Measurements from ENCODE around the gene OS9. TPM values are rescaled to one million over a fixed set of nuclear protein-coding genes. Genes with fewer than 3 reads are reported as not detected.
A peak's percentile ranks its signal among the peaks of the same experiment; 100 is the strongest.

OS9 gene
- total RNA-seq, 2 experiments from 2014 or later: 108 to 112 TPM

GRCh38 chr12:57754411-57755193 lies 60.7 kb downstream of the OS9 start, which contains the start of gene MARCHF9:
TSS of gene MARCHF9 (plus strand) at chr12:57755103. CDS start at chr12:57755529, 426 bp downstream.
- H3K4me3 Mint-ChIP-seq: peak within 1 kb of the TSS; percentile 92
- peak within 1 kb of the TSS; percentile 93 for H3K27ac Mint-ChIP-seq

GRCh38 chr12:57755194-57755453 lies 61.2 kb downstream of the OS9 start:
- TF ChIP-seq CTCF (IDR thresholded peaks at IDR 0.05): no peak
- Mint-ChIP-seq H3K4me1 (ENCODE audit: low read depth) (peaks cover 73% of the 10 kb centered on the region), H3K36me3 (ENCODE audit: low read depth) (peaks cover 56% of the 10 kb centered on the region), H3K27ac (no peak overlapping the region), H3K27me3 (no peaks in the 10 kb centered on the region), H3K9me3 (no peaks in the 10 kb centered on the region), H3K4me3 (no peak overlapping the region)
- Histone ChIP-seq H3K27me3 (ENCODE audit: control insufficient read depth in 1 of 2, insufficient read depth in 2 of 2, low read length in 2 of 2) (no peaks in the 10 kb centered on the region), H3K27ac (ENCODE audit: low read depth in 1 of 2, low read length in 2 of 2) (peak overlapping the region in 1 of 2 donors; percentile 75), H3K4me1 (ENCODE audit: insufficient read depth, low read length) (peaks cover 63% of the 10 kb centered on the region), H3K36me3 (ENCODE audit: insufficient read depth, low read length) (peaks cover 24% of the 10 kb centered on the region), H3K9me3 (ENCODE audit: control insufficient read depth in 1 of 2, insufficient read depth in 1 of 2, low read length in 2 of 2) (no peaks in the 10 kb centered on the region), H3K4me3 (ENCODE audit: low read length) (peak overlapping the region; percentile 61)
- ChIA-PET POLR2A (interaction anchor here (2.5 to 4.1 kb wide), 3 partner anchors 10 to 91 kb away, joined by 7 to 28 read pairs (median 26); partner anchors contain the start of genes CTDSP2 and TSPAN31), CTCF (interaction anchor here (2.4 to 2.5 kb wide), 2 partner anchors 14 to 27 kb away, joined by 12 to 20 read pairs; partner anchors contain the start of gene TSFM)
- peak in 1 of 14 experiments; percentile 6 for DNase-seq
- no peak for ATAC-seq (ENCODE audit: poor library complexity)
- intact Hi-C loops (cut with DNase I, micrococcal nuclease): loop anchor here in 1 of 2 experiments (5.0 kb wide), 1 partner anchor 77 kb away; no protein-coding TSS in a partner anchor

More at GRCh38 chr12:57754411-57755193, 60.7 kb downstream of the OS9 start, which contains the start of gene MARCHF9:
- Mint-ChIP-seq H3K36me3 (ENCODE audit: low read depth) (peaks cover 52% of the 10 kb centered on the region), H3K9me3 (no peaks in the 10 kb centered on the region), H3K4me1 (ENCODE audit: low read depth) (peaks cover 71% of the 10 kb centered on the region), H3K27me3 (no peaks in the 10 kb centered on the region)
- peaks cover 63% of the 10 kb centered on the region for H3K4me1 ChIP-seq (ENCODE audit: insufficient read depth, low read length)
- peak within 1 kb of the TSS; percentile 56 to 75 for H3K27ac ChIP-seq (ENCODE audit: low read depth in 1 of 2, low read length in 2 of 2)
- POLR2A ChIA-PET: interaction anchor here (0.6 to 4.1 kb wide), 6 partner anchors 9 to 186 kb away, joined by 3 to 28 read pairs (median 6); partner anchors contain the start of genes CTDSP2, EEF1AKMT3, METTL1 and OS9
- H3K9me3 ChIP-seq (ENCODE audit: control insufficient read depth in 1 of 2, insufficient read depth in 1 of 2, low read length in 2 of 2): no peaks in the 10 kb centered on the region
- TF ChIP-seq CTCF (IDR thresholded peaks at IDR 0.05): no peak
- peak; percentile 52 for ATAC-seq (ENCODE audit: poor library complexity)
- H3K27me3 ChIP-seq (ENCODE audit: control insufficient read depth in 1 of 2, insufficient read depth in 2 of 2, low read length in 2 of 2): no peaks in the 10 kb centered on the region
- H3K4me3 ChIP-seq (ENCODE audit: low read length): peak within 1 kb of the TSS; percentile 61
- CTCF ChIA-PET: interaction anchor here (2.4 to 2.5 kb wide), 2 partner anchors 13 to 28 kb away, joined by 12 to 20 read pairs; partner anchors contain the start of gene TSFM
- peak; percentile 68 to 95 (median 86) for DNase-seq
- peaks cover 25% of the 10 kb centered on the region for H3K36me3 ChIP-seq (ENCODE audit: insufficient read depth, low read length)
- intact Hi-C loops (cut with DNase I, micrococcal nuclease): loop anchor here (5.0 kb wide), 4 partner anchors 78 to 277 kb away; partner anchors contain the start of genes ARHGAP9 (in 1 of the 2), CTDSP2 (in 1 of the 2), DDIT3 (in 1 of the 2) and MBD6 (in 1 of the 2)
